DMS53 treated with DMSO at 0.1 percent for 48 hours (cell line): ENCODE data around the gene PTPRT.

Source experiments
- DNase-seq: peaks from one replicate; lab custom pipeline; 2025; ENCODE audit not compliant: unreplicated experiment; lab: John Stamatoyannopoulos, UW

PTPRT gene

DNA sequence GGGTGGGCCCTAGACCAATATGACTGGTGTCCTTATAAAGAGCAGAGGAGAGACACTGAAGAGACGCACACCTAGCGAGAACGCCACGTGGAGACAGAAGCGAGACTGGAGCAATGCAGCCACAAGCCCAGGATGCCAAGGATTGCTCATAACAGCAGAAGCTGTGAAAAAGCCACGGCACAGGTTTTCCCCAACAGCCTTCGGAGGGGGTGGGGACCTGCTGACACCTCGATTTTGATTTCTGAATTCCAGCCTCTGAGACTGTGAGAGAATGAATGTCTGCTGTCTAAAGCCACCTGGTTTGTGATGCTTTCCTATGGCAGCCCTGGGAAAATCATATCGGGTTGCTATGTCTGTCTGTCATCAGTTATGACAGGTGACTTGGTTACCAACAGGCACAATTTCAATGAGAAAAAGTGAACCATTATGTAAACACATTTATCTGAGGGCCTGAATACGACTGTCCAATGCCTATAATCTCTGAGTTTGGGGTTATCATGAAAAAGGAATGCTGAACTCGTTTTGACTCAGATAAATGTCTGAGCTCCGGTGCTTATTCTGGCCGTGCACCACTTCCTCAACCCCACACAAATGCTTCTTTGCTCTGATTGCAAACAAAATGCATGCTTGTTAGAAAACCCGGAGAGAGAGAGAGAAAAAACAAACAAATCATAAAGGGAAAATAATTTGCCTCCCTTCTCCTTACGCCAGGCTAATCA lies 769.7 kb downstream of the PTPRT start:
- no peak for DNase-seq

- DNase-seq: no peak
Measured at GRCh38 chr20:42406826-42407225, 782.9 kb downstream of the PTPRT start.

GRCh38 chr20:42402455-42402854 lies 787.3 kb downstream of the PTPRT start:
- DNase-seq: no peak

- no peak for DNase-seq
Measured at GRCh38 chr20:42401613-42402012, 788.1 kb downstream of the PTPRT start.

DNA sequence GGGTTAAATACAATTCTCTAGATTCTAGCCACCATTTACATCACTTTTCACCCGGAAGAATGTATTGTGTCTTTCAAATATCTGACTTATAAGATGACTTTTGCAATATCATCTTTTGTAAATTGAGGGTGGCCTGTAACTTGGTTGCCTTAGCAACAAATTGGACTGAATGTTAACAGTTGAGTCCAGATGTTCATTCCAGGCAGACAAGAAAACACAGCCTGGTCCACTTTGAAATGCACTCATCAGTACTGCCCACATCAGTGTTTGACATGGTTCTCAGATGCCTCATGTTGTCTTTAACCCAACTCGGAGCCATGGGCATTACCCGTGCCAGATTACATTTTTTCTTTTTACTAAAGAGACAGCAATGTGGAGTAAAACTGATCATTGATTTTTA lies 789.9 kb downstream of the PTPRT start:
- no peak for DNase-seq

GRCh38 chr20:42392442-42392841 lies 797.3 kb downstream of the PTPRT start:
- DNase-seq: no peak

DNA sequence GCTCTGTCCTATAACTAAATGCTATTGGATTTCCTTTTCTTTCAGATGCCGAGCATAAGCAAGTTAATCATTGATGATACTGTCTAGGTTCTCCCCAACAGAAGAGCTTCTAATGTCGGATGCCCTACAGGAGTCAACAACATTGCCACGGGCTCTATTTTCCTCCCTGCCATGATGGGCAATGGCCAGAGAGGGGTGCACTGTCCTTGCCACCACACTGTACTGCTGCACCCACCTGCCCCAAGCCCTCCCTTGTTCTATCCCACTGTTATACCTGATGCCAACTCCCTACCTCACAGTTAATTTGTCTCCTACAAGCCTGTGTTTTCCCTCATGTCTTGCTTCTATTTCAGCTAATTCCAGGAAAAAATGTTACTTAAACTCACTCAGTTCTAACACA lies 797.9 kb downstream of the PTPRT start:
- no peak for DNase-seq

DNA sequence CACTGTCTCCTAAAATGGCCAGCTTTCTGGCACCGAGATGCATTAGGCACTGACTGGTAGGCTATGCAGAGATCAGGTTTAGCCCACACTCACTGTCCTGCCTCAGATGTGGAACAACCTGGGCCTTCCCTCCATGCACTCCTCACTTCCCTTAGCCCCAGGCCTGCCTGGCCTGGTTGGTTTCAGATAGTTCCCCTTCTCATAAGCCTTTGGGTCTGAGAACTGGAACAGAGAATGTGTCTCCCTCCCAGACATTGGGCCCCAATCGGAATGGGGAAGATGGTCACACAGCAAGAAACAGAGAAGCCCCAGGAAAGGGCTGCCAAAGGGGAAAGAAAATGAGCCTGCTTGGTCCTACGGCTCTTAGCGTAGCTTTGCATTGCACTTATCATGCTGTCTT lies 809.4 kb downstream of the PTPRT start:
- DNase-seq: no peak

GRCh38 chr20:42379385-42379784 lies 810.3 kb downstream of the PTPRT start:
- no peak for DNase-seq

DNA sequence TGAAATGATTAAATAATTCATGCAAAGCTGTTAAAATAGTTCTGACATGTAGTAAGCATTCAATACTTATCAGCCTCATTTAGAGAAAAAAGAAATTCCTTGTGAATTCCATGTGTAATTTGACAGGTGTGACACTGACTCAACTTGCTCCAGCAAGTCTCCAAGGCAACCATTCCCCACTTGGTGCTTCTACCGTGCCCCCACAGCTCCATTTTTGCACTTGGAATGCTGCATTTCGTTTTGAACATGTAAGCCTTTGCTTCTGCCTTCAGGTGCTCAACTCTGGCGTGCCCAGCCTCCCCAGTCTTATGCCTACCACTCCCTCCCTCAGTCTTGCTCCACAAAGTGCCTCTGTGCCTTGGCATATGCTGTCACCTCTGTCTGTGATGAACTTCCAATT lies 810.9 kb downstream of the PTPRT start:
- DNase-seq: no peak

DNA sequence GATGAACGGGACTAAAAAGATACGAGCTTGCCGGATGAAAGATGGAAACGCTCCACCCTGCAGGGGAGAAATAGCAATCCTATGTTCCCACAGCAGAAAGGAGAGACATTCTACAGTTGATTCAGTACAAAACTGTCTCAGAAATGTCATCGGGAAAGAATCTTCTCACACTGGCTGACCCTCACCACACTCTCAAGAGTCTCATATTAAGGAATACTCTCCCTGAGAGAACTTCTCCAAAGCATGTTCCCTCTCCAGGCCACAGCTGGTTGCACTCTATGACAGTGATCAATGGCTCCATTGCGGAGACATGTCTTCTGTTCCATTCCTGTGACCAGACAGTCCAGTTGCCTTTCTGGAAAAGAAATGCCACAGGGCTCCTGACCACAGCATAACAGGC lies 813.6 kb downstream of the PTPRT start:
- no peak for DNase-seq

- no peak for DNase-seq
Measured at GRCh38 chr20:42373049-42373448, 816.7 kb downstream of the PTPRT start.

DNA sequence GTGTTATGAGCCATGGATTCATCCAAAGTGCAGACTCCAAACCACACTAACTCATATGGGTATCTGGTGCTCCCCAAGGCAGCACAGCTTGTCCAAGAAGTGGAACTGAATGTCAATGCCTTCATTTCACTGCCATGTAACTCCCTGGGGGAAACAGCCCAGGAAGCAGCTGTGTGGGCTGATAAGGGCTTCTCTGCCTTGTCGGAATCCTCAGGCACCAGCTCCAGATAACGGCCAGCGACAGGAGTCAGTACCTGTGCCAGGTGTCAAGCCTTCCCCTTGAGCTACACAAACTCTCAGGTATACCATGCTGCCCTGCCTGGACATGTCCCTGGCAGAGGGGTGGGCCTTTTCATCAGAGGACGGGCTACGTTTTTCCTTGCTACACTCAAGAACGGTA lies 819.6 kb downstream of the PTPRT start:
- DNase-seq: no peak

- DNase-seq: no peak
Measured at GRCh38 chr20:42368910-42369309, 820.8 kb downstream of the PTPRT start.

- no peak for DNase-seq
Measured at GRCh38 chr20:42366626-42367025, 823.1 kb downstream of the PTPRT start.

- DNase-seq: no peak
Measured at GRCh38 chr20:42364446-42364845, 825.3 kb downstream of the PTPRT start.

DNA sequence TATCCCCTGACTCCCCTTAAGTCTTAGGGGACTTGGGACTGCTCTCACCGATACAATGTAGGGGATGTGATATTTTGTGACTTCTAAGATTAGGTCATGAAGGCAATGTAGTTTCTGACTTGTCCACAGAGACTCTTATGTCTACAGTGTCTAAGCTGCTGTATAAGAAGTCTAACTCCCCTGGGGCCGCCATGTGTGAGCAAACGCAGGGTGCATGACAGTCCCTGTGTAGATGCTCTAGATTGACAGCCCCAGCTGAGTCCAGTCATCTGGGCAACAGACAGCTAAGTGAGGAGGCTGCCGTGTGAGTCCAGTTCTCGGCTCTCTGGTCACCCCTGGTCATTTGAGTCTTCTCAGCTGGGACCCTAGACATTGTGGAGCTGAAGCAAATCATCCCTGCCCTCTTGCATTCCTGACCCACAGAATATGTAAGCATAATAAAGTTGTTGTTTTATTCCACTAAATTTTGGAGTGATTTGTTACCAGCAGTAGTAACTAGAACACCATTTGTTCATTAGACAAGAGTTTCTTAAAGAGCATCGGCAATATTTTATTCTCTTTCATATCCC lies 828.2 kb downstream of the PTPRT start:
- DNase-seq: no peak

DNA sequence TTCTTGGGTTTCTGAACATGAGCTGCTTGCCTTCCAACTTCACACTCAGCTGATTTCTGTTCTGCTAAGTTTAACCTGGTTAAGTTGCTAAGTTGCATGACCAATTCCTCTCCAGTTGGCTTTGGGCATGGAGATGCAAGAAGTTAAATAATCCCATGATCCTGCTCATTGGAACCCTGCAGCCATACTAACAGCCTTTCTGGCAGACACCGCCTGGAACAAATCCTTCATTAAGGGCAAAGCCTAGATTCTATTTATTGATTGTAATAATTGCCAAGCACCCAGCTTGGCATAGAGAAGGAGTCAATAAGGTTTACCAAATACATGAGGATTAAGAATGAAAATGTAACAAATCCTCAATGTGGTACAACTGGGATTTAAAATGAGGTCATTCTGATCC lies 829.1 kb downstream of the PTPRT start:
- no peak for DNase-seq

GRCh38 chr20:42359617-42360016 lies 830.1 kb downstream of the PTPRT start:
- no peak for DNase-seq

DNA sequence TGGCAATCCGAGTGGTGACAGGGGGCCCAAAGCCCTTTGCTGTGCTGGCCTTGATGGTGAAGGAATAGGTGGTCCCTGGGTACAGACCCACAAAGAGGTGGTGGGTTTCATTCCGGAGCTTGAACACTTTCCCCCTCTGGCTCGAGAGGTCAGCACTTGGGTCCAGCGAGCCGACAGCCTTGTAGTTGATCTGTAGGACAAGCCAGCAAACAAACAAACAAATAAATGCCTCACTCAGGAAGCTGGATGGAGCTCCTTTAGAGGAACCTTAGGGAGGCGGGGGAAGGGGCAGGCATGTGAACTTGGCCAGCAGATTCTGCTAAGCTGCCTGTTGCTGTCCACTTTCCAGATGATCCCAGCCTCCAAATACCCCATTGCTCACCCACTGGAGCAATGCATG lies 837.6 kb downstream of the PTPRT start:
- no peak for DNase-seq

DNA sequence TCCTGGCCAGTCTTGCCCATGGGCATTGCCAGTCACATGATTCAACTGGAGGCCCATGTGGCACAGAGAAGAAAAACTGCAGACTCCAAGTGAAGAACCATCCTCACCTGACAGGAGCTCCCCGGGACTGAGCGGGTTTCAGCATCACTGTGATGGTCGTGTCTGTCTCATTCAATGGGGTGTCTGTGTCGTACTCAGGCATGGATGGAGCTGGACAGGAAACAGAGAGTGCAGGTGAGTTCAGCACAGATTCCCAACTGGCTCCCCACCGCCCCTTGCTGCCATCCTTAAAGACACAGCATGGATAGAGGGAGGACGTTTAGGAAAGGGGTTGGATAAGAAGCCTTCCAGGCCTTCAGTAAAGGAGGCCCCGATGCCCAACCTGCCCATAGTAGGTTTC lies 839.2 kb downstream of the PTPRT start:
- no peak for DNase-seq

DNA sequence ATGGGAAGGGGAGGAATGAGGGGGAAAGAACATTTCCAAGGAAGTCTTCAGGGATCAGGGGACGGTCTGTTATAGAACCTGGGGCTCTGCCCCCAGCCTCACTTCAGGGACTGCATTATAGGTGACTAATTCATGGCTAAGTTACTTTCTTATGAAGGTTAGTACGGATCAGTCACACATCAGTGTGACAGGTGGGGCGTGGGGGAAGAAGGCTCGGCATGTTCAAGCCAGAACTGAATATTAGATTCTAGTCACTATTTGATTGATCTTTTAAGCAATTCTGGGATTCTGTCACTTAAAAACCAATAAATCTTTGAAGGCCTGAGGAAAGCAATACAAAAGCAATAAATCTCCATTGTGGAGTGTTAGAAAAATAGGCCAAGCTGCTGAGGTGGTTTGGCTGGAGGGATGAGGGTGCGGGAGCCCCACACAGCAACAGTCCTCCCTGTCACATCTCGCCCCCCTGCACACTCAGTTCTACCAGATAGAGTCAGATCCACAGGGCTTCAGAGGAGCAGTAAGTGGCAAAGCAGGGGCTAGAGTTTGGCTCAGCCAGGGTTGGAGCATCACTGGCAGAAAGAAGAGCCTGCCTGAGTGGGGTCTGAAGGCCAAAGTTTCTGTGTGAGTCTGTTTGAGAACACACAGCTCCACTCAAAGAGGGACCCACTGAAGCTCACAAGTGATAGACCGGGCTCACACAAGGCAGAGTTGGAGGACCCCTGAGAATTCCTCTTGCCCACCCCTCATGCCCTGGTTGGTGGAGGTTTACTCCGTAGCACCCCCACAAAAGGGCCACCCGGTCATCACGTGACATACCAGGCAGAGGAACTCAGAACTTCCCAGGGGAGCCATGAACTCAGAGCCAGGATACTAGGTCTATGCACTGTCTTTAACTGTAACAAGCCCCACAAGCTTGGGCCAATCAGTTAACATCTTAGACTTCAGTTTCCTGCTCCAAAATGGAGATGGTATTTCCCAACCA lies 843.2 kb downstream of the PTPRT start:
- no peak for DNase-seq
